Tibial nerve (tissue), 3 donors: ENCODE results near the gene ZACN.

Experiments
- CTCF ChIP-seq, 5 experiments: fragments of 200-600 bp in 3 of 5; fragments of 450-650 bp in 2 of 5; sonication (generic) in 3 of 5; IDR thresholded peaks; one replicate each; pipeline ENCODE4 v1.5.1; 2016 to 2019; ENCODE audit warnings: antibody characterized with exemption in 5 of 5, mild to moderate bottlenecking in 3 of 5, moderate library complexity in 2 of 5
- POLR2A ChIP-seq, 2 donors: fragments of 450-650 bp; IDR thresholded peaks; one replicate each; pipeline ENCODE4 v1.6.1; 2017; ENCODE audit warnings: antibody characterized with exemption in 2 of 2, mild to moderate bottlenecking in 2 of 2, moderate library complexity in 2 of 2

- no peak for TF ChIP-seq POLR2A (IDR thresholded peaks at IDR 0.05)
- TF ChIP-seq CTCF (IDR thresholded peaks at IDR 0.05): no peak
Observed at GRCh38 chr17:76089680-76090516, 10.9 kb downstream of the ZACN start.
